Measurements from ENCODE around the gene AGPS. TPM values are rescaled to one million over a fixed set of nuclear protein-coding genes. Genes with fewer than 3 reads are reported as not detected.

Gene AGPS
- total and polyA plus RNA-seq, 2 donors: 9.6 to 34.7 TPM

DNA sequence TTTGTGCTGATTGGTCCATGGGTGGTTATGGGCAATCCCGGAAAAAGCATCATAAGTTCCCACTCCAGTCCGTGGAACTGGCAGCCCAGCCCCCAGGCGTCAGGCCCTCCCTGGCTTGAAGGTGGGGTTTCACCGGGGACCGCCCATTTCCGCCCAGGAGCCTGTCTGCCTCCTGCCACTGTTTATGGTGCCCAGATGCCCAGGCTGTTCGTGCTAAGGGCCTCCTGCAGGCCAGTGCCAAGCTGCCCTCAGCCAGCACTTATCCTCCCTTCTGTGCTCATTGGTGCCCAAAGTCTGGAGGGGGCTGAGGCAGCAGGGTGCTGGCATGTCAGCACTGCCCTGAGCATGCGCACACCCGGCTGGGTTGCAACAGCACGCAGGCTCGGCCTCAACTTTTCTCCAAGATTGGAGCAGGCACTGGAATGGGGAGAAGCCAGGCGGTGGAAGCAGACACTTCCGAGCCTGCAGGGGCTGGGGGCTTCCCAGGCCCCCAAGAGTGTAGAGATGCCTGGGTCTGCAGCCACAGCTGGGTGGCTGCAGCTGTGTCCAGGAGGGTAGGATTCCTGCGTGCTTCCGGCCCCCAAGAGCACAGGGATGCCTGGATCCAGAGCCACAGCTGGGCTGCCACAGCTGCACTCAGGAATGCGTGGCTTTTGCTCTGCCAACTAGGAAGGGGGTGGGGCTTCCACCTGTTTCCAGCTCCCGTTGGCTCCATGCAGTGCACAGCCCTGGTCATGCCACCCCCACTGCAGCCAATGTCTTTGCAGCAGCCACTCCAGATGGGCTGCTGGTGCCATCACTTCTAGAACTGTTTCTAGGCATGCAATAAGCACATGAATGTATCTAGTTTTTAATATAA, 74.0 kb downstream of the AGPS start:
- H3K36me3 ChIP-seq (ENCODE audit: control insufficient read depth in 2 of 2, insufficient read depth in 2 of 2, low read length in 1 of 2): peaks cover 14 to 25% of the 10 kb centered on the region in 2 donors
- no peaks in the 10 kb centered on the region for H3K4me1 ChIP-seq (ENCODE audit: control insufficient read depth in 2 of 2, insufficient read depth in 2 of 2, low read length in 2 of 2)

GRCh38 chr2:177467646-177468045, 75.1 kb downstream of the AGPS start:
- peaks cover 14 to 22% of the 10 kb centered on the region in 2 donors for H3K36me3 ChIP-seq (ENCODE audit: control insufficient read depth in 2 of 2, insufficient read depth in 2 of 2, low read length in 1 of 2)
- WGBS: 94% methylated on average over 1 of the region's 1 CpG

More for the DNA sequence above, 74.0 kb downstream of the AGPS start:
- Histone ChIP-seq H3K27me3 (ENCODE audit: control insufficient read depth in 2 of 2, insufficient read depth in 1 of 2, low read length in 1 of 2) (no peaks in the 10 kb centered on the region), H3K27ac (ENCODE audit: low read depth in 1 of 2, low read length in 1 of 2) (no peak overlapping the region), H3K4me3 (ENCODE audit: low read length in 2 of 2) (no peak overlapping the region), H3K9me3 (ENCODE audit: control insufficient read depth in 2 of 2, insufficient read depth in 1 of 2, low read length in 1 of 2) (peaks cover 4 to 16% of the 10 kb centered on the region in 2 donors)
- DNase-seq (ENCODE audit: low read depth in 6 of 9, low spot score in 9 of 9): no peak
- WGBS: 95% methylated on average over 17 of the region's 17 CpGs

GRCh38 chr2:177471990-177472389, 79.4 kb downstream of the AGPS start:
- Histone ChIP-seq H3K4me1 (ENCODE audit: control insufficient read depth in 2 of 2, insufficient read depth in 2 of 2, low read length in 2 of 2) (no peaks in the 10 kb centered on the region), H3K4me3 (ENCODE audit: low read length in 2 of 2) (no peak overlapping the region), H3K36me3 (ENCODE audit: control insufficient read depth in 2 of 2, insufficient read depth in 2 of 2, low read length in 1 of 2) (peaks cover 0 to 9% of the 10 kb centered on the region in 2 donors), H3K27ac (ENCODE audit: low read depth in 1 of 2, low read length in 1 of 2) (no peak overlapping the region), H3K9me3 (ENCODE audit: control insufficient read depth in 2 of 2, insufficient read depth in 1 of 2, low read length in 1 of 2) (no peaks in the 10 kb centered on the region), H3K27me3 (ENCODE audit: control insufficient read depth in 2 of 2, insufficient read depth in 1 of 2, low read length in 1 of 2) (no peaks in the 10 kb centered on the region)
- no peak for DNase-seq (ENCODE audit: low read depth in 6 of 9, low spot score in 9 of 9)
- 98% methylated on average over 2 of the region's 2 CpGs for WGBS

More at GRCh38 chr2:177467646-177468045, 75.1 kb downstream of the AGPS start:
- H3K9me3 ChIP-seq (ENCODE audit: control insufficient read depth in 2 of 2, insufficient read depth in 1 of 2, low read length in 1 of 2): peaks cover 4 to 16% of the 10 kb centered on the region in 2 donors
- no peak overlapping the region for H3K27ac ChIP-seq (ENCODE audit: low read depth in 1 of 2, low read length in 1 of 2)
- H3K27me3 ChIP-seq (ENCODE audit: control insufficient read depth in 2 of 2, insufficient read depth in 1 of 2, low read length in 1 of 2): no peaks in the 10 kb centered on the region
- no peaks in the 10 kb centered on the region for H3K4me1 ChIP-seq (ENCODE audit: control insufficient read depth in 2 of 2, insufficient read depth in 2 of 2, low read length in 2 of 2)
- H3K4me3 ChIP-seq (ENCODE audit: low read length in 2 of 2): no peak overlapping the region
- DNase-seq (ENCODE audit: low read depth in 6 of 9, low spot score in 9 of 9): no peak

DNA sequence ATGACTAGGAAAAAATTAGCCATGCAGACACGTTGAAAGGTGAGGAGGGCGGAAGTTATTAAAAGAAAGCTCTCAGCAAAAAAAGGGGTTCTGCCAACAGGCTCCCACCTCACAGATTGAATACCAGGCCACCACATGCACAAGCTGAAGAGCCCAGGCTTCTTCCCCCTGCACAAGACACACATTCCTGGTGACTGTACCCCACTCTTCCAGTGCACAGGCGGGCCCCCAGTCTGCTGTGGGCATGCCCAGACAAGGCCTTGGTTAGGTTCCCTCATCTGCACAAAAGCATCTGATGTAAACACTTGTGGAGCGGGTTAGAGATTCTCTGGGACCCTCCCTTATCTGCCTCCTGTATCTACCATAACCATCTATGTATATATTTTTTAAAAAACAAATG, 81.7 kb downstream of the AGPS start:
- Histone ChIP-seq H3K4me1 (ENCODE audit: control insufficient read depth in 2 of 2, insufficient read depth in 2 of 2, low read length in 2 of 2) (no peaks in the 10 kb centered on the region), H3K27me3 (ENCODE audit: control insufficient read depth in 2 of 2, insufficient read depth in 1 of 2, low read length in 1 of 2) (no peaks in the 10 kb centered on the region), H3K27ac (ENCODE audit: low read depth in 1 of 2, low read length in 1 of 2) (no peak overlapping the region), H3K4me3 (ENCODE audit: low read length in 2 of 2) (no peak overlapping the region), H3K36me3 (ENCODE audit: control insufficient read depth in 2 of 2, insufficient read depth in 2 of 2, low read length in 1 of 2) (peaks cover 0 to 11% of the 10 kb centered on the region in 2 donors), H3K9me3 (ENCODE audit: control insufficient read depth in 2 of 2, insufficient read depth in 1 of 2, low read length in 1 of 2) (no peaks in the 10 kb centered on the region)
- WGBS: 96% methylated on average over 4 of the region's 4 CpGs
- DNase-seq (ENCODE audit: low read depth in 6 of 9, low spot score in 9 of 9): no peak

DNA sequence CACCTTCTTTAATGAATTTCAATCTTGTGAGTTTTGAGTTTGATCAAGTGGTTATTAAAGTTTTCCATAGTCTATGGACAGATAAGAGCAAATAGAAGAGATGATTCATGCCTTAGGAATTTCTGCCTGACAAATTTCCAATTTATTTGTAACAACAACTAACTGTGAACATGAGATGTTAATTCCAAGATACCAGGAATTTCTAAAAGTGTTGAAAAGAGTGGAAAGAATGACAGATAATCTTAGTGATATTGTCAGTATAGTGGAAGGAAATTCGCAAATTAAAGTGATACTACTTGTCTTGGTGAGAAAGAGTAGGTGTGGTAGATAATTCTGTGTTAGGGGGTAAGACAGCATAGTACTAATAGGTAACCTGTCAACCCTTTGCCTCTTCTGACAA, 82.4 kb downstream of the AGPS start:
- H3K36me3 ChIP-seq (ENCODE audit: control insufficient read depth in 2 of 2, insufficient read depth in 2 of 2, low read length in 1 of 2): peaks cover 0 to 9% of the 10 kb centered on the region in 2 donors
- 97% methylated on average over 1 of the region's 1 CpG for WGBS
- H3K9me3 ChIP-seq (ENCODE audit: control insufficient read depth in 2 of 2, insufficient read depth in 1 of 2, low read length in 1 of 2): no peaks in the 10 kb centered on the region

DNA sequence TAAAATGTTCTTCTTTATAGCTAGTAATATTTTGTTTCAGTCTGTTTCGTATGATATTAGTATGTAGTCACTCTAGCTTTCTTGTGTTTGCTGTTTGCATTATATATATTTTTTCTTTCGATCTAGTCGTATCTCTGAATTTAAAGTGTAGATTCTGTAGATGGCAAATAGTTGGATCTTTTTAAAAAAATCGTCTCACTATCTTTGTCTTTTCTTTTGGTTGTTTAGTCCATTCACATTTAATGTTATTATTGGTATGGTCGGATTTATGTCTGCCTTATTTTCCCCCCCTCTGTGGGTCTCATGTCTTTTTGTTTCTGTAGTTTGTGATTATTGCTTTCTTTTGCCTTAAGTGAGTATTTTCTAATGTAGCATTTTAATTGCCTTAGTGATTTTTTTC, 84.3 kb downstream of the AGPS start:
- H3K4me3 ChIP-seq (ENCODE audit: low read length in 2 of 2): no peak overlapping the region
- WGBS: 99% methylated on average over 5 of the region's 5 CpGs
- H3K4me1 ChIP-seq (ENCODE audit: control insufficient read depth in 2 of 2, insufficient read depth in 2 of 2, low read length in 2 of 2): no peaks in the 10 kb centered on the region
- no peak for DNase-seq (ENCODE audit: low read depth in 6 of 9, low spot score in 9 of 9)
- H3K9me3 ChIP-seq (ENCODE audit: control insufficient read depth in 2 of 2, insufficient read depth in 1 of 2, low read length in 1 of 2): no peaks in the 10 kb centered on the region
- H3K36me3 ChIP-seq (ENCODE audit: control insufficient read depth in 2 of 2, insufficient read depth in 2 of 2, low read length in 1 of 2): peaks cover 0 to 7% of the 10 kb centered on the region in 2 donors
- no peaks in the 10 kb centered on the region for H3K27me3 ChIP-seq (ENCODE audit: control insufficient read depth in 2 of 2, insufficient read depth in 1 of 2, low read length in 1 of 2)
- H3K27ac ChIP-seq (ENCODE audit: low read depth in 1 of 2, low read length in 1 of 2): no peak overlapping the region

More for the DNA sequence above, 82.4 kb downstream of the AGPS start:
- Histone ChIP-seq H3K4me1 (ENCODE audit: control insufficient read depth in 2 of 2, insufficient read depth in 2 of 2, low read length in 2 of 2) (no peaks in the 10 kb centered on the region), H3K27ac (ENCODE audit: low read depth in 1 of 2, low read length in 1 of 2) (no peak overlapping the region), H3K4me3 (ENCODE audit: low read length in 2 of 2) (no peak overlapping the region), H3K27me3 (ENCODE audit: control insufficient read depth in 2 of 2, insufficient read depth in 1 of 2, low read length in 1 of 2) (no peaks in the 10 kb centered on the region)
- no peak for DNase-seq (ENCODE audit: low read depth in 6 of 9, low spot score in 9 of 9)

DNA sequence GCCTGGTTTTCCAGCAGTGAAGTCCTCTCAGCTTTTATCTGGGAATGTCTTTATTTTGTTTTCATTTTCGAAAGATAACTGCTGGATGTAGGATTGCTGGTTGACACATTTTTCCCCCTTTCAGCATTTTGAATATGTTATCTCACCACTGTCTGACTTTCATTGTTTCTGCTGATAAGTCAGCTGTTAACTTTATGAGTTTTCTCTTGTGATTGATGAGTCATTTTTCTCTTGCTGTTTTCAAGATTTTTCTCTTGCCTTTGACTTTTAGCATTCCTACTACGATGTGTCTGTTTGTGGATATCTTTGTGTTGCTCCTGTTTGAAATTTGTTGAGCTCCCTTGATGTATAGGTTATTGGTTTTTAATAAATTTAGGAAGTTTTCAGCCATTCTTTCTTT, 85.5 kb downstream of the AGPS start:
- Histone ChIP-seq H3K9me3 (ENCODE audit: control insufficient read depth in 2 of 2, insufficient read depth in 1 of 2, low read length in 1 of 2) (no peaks in the 10 kb centered on the region), H3K27me3 (ENCODE audit: control insufficient read depth in 2 of 2, insufficient read depth in 1 of 2, low read length in 1 of 2) (no peaks in the 10 kb centered on the region), H3K4me3 (ENCODE audit: low read length in 2 of 2) (no peak overlapping the region), H3K36me3 (ENCODE audit: control insufficient read depth in 2 of 2, insufficient read depth in 2 of 2, low read length in 1 of 2) (peaks cover 0 to 6% of the 10 kb centered on the region in 2 donors), H3K4me1 (ENCODE audit: control insufficient read depth in 2 of 2, insufficient read depth in 2 of 2, low read length in 2 of 2) (no peaks in the 10 kb centered on the region), H3K27ac (ENCODE audit: low read depth in 1 of 2, low read length in 1 of 2) (no peak overlapping the region)
- WGBS: over 99% methylated on average over 2 of the region's 2 CpGs
- no peak for DNase-seq (ENCODE audit: low read depth in 6 of 9, low spot score in 9 of 9)

DNA sequence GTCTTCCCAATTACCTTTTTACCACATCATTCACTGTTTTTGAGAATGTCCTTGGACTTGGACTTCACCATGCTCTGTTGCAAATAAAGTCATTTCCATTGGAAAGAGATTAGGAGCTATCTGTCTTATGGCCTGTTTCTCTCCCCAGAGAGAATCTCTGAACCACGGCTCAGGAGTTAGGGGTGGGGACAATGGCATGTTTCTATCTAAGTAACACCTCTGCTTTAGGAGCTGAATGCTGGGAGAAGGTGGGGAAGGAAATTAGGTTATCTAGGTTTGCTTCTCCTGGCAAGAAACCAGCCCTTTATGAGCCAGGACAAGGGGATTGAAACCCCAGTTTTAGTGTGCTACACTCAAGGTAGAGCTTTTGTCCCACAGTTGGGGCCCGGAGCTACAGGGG, 86.3 kb downstream of the AGPS start:
- Histone ChIP-seq H3K36me3 (ENCODE audit: control insufficient read depth in 2 of 2, insufficient read depth in 2 of 2, low read length in 1 of 2) (peaks cover 0 to 10% of the 10 kb centered on the region in 2 donors), H3K4me1 (ENCODE audit: control insufficient read depth in 2 of 2, insufficient read depth in 2 of 2, low read length in 2 of 2) (no peaks in the 10 kb centered on the region), H3K4me3 (ENCODE audit: low read length in 2 of 2) (no peak overlapping the region), H3K9me3 (ENCODE audit: control insufficient read depth in 2 of 2, insufficient read depth in 1 of 2, low read length in 1 of 2) (no peaks in the 10 kb centered on the region), H3K27ac (ENCODE audit: low read depth in 1 of 2, low read length in 1 of 2) (no peak overlapping the region), H3K27me3 (ENCODE audit: control insufficient read depth in 2 of 2, insufficient read depth in 1 of 2, low read length in 1 of 2) (no peaks in the 10 kb centered on the region)
- DNase-seq (ENCODE audit: low read depth in 6 of 9, low spot score in 9 of 9): no peak
- WGBS: over 99% methylated on average over 2 of the region's 2 CpGs

- Histone ChIP-seq H3K9me3 (ENCODE audit: control insufficient read depth in 2 of 2, insufficient read depth in 1 of 2, low read length in 1 of 2) (no peaks in the 10 kb centered on the region), H3K4me3 (ENCODE audit: low read length in 2 of 2) (no peak overlapping the region), H3K27ac (ENCODE audit: low read depth in 1 of 2, low read length in 1 of 2) (no peak overlapping the region), H3K4me1 (ENCODE audit: control insufficient read depth in 2 of 2, insufficient read depth in 2 of 2, low read length in 2 of 2) (no peaks in the 10 kb centered on the region), H3K36me3 (ENCODE audit: control insufficient read depth in 2 of 2, insufficient read depth in 2 of 2, low read length in 1 of 2) (peaks cover 3 to 15% of the 10 kb centered on the region in 2 donors), H3K27me3 (ENCODE audit: control insufficient read depth in 2 of 2, insufficient read depth in 1 of 2, low read length in 1 of 2) (no peaks in the 10 kb centered on the region)
- DNase-seq (ENCODE audit: low read depth in 6 of 9, low spot score in 9 of 9): no peak
Measured at GRCh38 chr2:177482195-177482594, 89.6 kb downstream of the AGPS start.

Measured in thymus (tissue), 11 donors.